Measurements from ENCODE around the gene MORC2. TPM values are rescaled to one million over a fixed set of nuclear protein-coding genes. Genes with fewer than 3 reads are reported as not detected.

MORC2 gene
- total and polyA plus RNA-seq, 2 of the 13 experiments (the other 11 are each of a cell fraction or from before 2014, with no cell fraction given): 11.9 to 18.3 TPM

DNA sequence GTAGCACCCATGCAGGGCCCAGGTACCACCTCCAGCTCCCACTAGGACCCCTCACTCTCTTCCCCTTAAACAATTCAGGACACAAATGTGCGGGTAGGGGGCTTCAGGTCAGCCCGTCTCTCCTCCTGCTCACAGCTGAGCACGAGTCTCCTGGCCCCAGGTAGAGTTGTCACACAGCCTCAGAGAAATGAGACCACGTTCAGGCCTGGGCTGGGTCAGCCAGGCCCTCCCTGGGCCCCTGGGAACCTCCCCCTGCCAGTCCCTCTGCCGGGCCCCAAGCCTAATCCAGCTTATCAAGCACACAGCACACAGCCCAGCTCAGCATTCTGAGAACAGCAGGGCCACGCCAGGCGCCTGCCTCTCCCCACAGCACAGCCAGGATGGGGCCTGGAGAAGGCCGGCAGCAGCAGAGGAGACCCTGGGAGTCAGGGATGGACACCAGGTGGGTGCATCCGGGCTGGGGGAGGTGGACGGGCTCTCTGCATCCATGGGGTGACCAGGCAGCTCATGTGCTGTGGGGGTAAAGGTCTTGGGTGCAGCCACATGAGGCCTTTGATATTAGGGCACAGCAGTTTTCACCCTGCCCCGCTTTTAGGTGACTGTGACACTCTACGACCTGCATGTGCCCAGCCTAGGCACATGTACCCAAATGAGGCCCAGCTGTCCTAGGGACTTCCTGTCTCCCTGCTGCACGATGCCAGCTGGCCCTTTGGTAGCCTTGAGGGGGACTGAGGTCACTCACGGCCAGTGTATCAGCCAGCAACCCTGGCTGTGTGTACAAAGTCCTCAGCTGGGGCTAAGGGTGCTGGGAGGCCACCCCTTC, 87.0 kb downstream of the MORC2 start (continued):
- TF ChIP-seq DR1 (CRISPR knock-in tag; IDR thresholded peaks at IDR 0.05) (no peak), ZNF792 (CRISPR knock-in tag; IDR thresholded peaks at IDR 0.05) (no peak), ETV6 (CRISPR knock-in tag; conservative IDR thresholded peaks at IDR 0.05) (no peak), KDM4B (CRISPR knock-in tag; IDR thresholded peaks at IDR 0.05) (no peak), XBP1 (CRISPR knock-in tag; IDR thresholded peaks at IDR 0.05) (no peak), TAF15 (IDR thresholded peaks at IDR 0.05; ENCODE audit: low read depth, low read length, poor library complexity, severe bottlenecking) (no peak), RBAK (CRISPR knock-in tag; IDR thresholded peaks at IDR 0.05) (peak; percentile 88; the same call in 1 of the 2 replicates), ZNF20 (CRISPR knock-in tag; IDR thresholded peaks at IDR 0.05) (no peak), ATRX (CRISPR knock-in tag; IDR thresholded peaks at IDR 0.05; ENCODE audit: borderline replicate concordance) (no peak), HOMEZ (CRISPR knock-in tag; IDR thresholded peaks at IDR 0.05; ENCODE audit: low read depth) (no peak), ZNF790 (CRISPR knock-in tag; IDR thresholded peaks at IDR 0.05; ENCODE audit: borderline replicate concordance) (no peak), ZC3H13 (CRISPR knock-in tag; IDR thresholded peaks at IDR 0.05) (no peak), ZNF230 (CRISPR knock-in tag; IDR thresholded peaks at IDR 0.05) (no peak), EP300 (IDR thresholded peaks at IDR 0.05; ENCODE audit: low read depth in 2 of 2, low read length in 2 of 2) (peak; percentile 10 to 50; a peak in 2 of 4 replicates), EP300 (CRISPR knock-in tag; IDR thresholded peaks at IDR 0.05; ENCODE audit: borderline replicate concordance) (no peak), ZNF513 (CRISPR knock-in tag; conservative IDR thresholded peaks at IDR 0.05) (no peak), ZNF510 (CRISPR knock-in tag; IDR thresholded peaks at IDR 0.05; ENCODE audit: low read depth) (no peak), ZNF333 (CRISPR knock-in tag; IDR thresholded peaks at IDR 0.05; ENCODE audit: borderline replicate concordance) (peak; percentile 60; the same call in 1 of the 2 replicates), KLF12 (CRISPR knock-in tag; IDR thresholded peaks at IDR 0.05; ENCODE audit: borderline replicate concordance) (no peak), MYC (CRISPR knock-in tag; IDR thresholded peaks at IDR 0.05; ENCODE audit: borderline replicate concordance) (peak; percentile 75), ZNF331 (CRISPR knock-in tag; IDR thresholded peaks at IDR 0.05) (peak; percentile 49; the same call in 1 of the 2 replicates), ZNF274 (CRISPR knock-in tag; IDR thresholded peaks at IDR 0.05) (peak; percentile 22; the same call in 1 of the 2 replicates)
- TF ChIP-seq, protein P1, sequence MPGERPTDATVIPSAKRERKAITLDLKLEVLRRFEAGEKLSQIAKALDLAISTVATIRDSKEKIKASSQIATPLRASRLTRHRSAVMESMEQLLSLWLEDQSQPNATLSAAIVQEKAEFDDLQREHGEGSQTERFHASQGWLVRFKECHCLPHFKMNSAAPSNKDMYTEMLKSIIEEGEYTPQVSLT (CRISPR knock-in tag; IDR thresholded peaks at IDR 0.05; ENCODE audit: borderline replicate concordance, low read depth): no peak
- TF ChIP-seq, protein P2, sequence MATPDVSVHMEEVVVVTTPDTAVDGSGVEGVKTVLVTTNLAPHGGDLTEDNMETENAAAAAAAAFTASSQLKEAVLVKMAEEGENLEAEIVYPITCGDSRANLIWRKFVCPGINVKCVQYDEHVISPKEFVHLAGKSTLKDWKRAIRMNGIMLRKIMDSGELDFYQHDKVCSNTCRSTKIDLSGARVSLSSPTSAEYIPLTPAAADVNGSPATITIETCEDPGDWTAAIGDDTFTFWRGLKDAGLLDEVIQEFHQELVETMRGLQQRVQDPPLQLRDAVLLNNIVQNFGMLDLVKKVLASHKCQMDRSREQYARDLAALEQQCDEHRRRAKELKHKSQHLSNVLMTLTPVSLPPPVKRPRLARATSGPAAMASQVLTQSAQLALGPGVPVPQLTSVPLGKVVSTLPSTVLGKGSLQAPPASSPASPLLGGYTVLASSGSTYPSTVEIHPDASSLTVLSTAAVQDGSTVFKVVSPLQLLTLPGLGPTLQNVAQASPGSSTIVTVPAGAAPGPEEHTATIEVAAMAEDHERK (CRISPR knock-in tag; IDR thresholded peaks at IDR 0.05; ENCODE audit: low read depth): no peak

Data from HepG2 (cell line).